Colon (tissue), 2 donors: ENCODE results near the gene UBE2F.
"Not testable (repeated sequence)": the region's sequence is repeated elsewhere in the genome, so short reads cannot be mapped to it uniquely, and the experiment has no call there.

Experiments
- FAIRE-seq: peaks from 2 replicates; lab custom pipeline; 2012; peaks lifted over from hg19 to GRCh38; lab: Jason Lieb, UNC
- donor health status: control.
- donor health status: control.

Gene UBE2F

GRCh38 chr2:237944302-237944701, 22.5 kb upstream of the UBE2F start:
- no peak for FAIRE-seq

- no peak for FAIRE-seq
Observed at GRCh38 chr2:237946423-237946822, 20.4 kb upstream of the UBE2F start.

- not testable (repeated sequence) for FAIRE-seq
Observed at GRCh38 chr2:237951354-237951753, 15.5 kb upstream of the UBE2F start.

- no peak for FAIRE-seq
Observed at GRCh38 chr2:237951878-237952277, 14.9 kb upstream of the UBE2F start.

DNA sequence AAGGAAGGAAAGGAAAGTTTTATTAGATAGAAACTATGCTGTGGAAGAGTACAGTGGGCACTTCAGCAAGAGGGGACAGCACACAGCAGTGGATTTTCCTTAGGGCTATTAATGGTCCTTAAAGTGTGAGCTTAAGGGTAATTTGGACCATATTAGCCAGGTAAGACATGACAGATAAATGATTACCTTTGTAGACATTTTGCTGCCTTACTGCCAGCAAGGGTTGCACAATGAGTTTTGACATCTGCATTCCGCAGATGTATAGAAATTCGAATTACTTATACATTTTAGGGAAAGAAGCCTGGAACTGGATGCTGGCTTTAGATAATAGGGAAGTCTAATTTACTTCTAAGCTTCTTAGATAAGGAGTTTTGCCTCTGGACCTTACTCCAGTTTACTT, 14.0 kb upstream of the UBE2F start:
- no peak for FAIRE-seq

GRCh38 chr2:237955640-237956401, 11.0 kb upstream of the UBE2F start:
- no peak for FAIRE-seq

DNA sequence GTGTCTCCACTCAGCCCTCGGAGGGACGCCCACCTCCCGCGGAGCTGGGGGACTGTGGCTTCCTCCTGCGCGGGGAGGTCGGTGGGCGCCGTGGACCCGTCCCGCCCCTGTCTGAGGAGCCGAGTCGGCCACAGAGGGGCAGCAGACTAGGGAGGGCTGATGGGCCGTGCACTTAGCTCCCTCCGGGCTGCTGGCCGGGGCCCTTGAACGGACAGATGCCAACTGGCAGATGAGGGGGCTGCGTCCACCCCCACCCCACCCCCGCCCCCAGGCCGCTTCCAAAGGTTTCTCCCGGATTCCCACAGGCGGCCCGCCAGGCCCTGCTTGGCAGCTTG, 10.4 kb upstream of the UBE2F start:
- FAIRE-seq = no peak

- no peak for FAIRE-seq
Observed at GRCh38 chr2:237961637-237962036, 5.2 kb upstream of the UBE2F start.

- no peak for FAIRE-seq
Observed at GRCh38 chr2:237962432-237963084, 4.3 kb upstream of the UBE2F start.

DNA sequence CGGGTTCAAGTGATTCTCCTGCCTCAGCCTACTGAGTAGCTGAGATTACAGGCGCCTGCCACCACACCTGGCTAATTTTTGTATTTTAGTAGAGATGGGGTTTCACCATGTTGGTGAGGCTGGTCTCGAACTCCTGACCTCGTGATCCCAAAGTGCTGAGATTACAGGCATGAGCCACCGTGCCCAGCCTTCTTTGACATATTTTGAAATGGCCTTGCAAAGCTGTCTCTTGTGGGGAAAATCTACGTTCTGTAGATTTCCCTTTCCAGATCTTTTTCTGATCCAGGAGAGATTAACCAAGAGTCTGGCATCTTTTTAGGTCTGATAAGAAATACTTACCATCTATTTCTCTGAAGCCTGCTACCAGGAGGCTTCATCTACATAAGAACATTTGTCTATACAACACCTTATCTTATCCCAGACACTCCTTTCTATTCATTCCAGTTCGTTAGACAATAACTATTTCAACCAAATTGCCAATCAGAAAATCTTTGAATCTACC, 3.3 kb upstream of the UBE2F start:
- FAIRE-seq = not testable (repeated sequence)

DNA sequence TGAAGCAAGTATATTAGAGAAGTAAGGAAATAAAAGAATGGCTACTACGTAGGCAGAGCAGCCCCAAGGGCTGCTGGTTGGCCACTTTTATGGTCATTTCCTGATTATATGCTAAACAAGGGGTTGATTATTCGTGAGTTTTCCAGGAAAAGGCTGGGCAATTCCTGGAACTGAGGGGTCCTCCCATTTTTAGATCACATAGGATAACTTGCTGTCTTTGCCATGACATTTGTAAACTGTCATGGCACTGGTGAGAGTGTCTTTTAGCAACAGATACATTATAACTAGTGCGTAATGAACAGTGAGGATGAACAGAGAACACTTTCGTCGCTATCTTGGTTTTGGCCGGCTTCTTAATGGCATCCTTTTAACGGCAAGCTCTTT, 2.6 kb upstream of the UBE2F start:
- FAIRE-seq = no peak

- no peak for FAIRE-seq
Observed at GRCh38 chr2:237964578-237965404, 2.0 kb upstream of the UBE2F start.

- FAIRE-seq = not testable (repeated sequence)
Observed at GRCh38 chr2:237965844-237966243, 970 bp upstream of the UBE2F start.

- FAIRE-seq = no peak
Observed at GRCh38 chr2:237966250-237966564, 607 bp upstream of the UBE2F start.

GRCh38 chr2:237967463-237967951, 693 bp downstream of the UBE2F start:
- FAIRE-seq = no peak

DNA sequence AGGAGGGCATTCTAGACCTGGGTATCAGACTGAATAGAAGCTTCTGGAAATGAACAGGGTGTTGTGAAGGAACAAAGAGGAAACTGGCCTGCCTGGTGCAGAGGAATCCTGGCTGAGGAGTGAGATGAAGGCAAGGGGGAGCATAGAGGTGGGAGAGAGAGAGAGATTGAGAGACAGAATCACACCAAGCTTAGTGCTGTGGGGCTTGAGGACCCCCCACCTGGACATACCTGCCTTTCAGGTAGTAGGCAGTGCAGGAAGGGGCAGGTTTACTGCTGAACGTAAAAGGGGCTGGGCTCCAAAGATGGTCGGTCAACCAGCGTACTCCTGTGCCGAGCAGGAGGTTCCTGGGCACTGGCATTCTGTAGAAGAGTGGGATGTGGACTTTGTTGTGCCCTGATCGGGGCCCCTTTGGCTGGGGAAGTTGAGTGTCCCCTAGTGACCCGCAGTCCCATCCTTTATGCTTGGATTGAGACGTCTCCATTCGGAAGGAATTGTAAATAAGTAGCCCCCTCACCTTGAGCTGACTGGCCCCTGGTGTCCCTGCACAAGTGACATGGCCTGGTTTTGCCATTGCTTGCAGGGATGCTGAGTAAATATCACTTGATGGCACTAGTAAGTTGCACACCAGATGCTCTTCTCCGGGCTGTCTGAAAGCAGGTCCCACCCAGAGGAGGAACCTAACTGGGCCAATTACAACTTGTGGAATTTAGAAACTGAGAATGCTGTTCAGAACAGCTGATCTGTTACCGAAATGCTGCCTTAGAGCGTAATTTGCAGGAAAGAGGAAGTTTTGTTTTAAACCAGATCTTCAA, 1.4 kb downstream of the UBE2F start:
- no peak for FAIRE-seq

DNA sequence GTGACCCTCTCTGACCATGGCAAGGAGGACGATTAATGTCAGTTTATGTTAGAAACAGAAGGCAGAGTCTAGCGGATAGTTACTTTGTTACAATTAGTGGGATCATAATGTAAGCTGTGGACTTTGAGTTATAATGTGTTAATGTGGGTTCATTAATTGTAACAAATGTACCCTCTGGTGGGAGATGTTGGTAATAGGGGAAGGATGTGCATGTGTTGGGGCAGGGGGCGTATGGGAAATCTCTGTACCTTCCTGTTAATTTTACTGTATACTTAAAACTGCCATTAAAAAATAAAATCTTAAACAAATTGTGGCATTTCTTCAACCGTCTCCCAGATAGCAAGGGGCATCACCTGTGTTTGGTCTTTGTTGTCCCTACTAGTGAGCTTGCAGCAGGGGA, 4.8 kb downstream of the UBE2F start:
- FAIRE-seq = no peak

GRCh38 chr2:237972211-237972610, 5.4 kb downstream of the UBE2F start:
- no peak for FAIRE-seq

- FAIRE-seq = no peak
Observed at GRCh38 chr2:237972936-237973335, 6.1 kb downstream of the UBE2F start.

- no peak for FAIRE-seq
Observed at GRCh38 chr2:237977380-237977779, 10.6 kb downstream of the UBE2F start.

GRCh38 chr2:237978058-237978712, 11.4 kb downstream of the UBE2F start:
- FAIRE-seq = no peak

GRCh38 chr2:237979331-237979730, 12.5 kb downstream of the UBE2F start:
- no peak for FAIRE-seq
